WTC11 (cell line): ENCODE data around the gene SF3B1. TPM values are rescaled to one million over a fixed set of nuclear protein-coding genes. Genes with fewer than 3 reads are reported as not detected.

ENCODE experiments used
- ATAC-seq: fragments of 200-7000 bp; cut with Tn5 transposase; 2 replicates; pipeline ENCODE4 v1.10.0; 2021; ENCODE audit warnings: mild to moderate bottlenecking, moderate library complexity
- CTCF ChIA-PET: fragments of 300-600 bp; sonication (Branson Sonifier 250); formaldehyde crosslinking; loops from one replicate; lab custom pipeline; 2021; ENCODE audit warnings: antibody characterized with exemption; lab: Charles Lee
- POLR2A ChIA-PET: fragments of 350-600 bp; sonication (Branson Sonifier 250); formaldehyde crosslinking; loops from one replicate; lab custom pipeline; 2021; ENCODE audit warnings: antibody characterized with exemption; lab: Charles Lee
- DNase-seq: peaks from one replicate; pipeline ENCODE4 v3.0.0; 2021; ENCODE audit warnings: low spot score
- H3K27ac Mint-ChIP-seq: 2 replicates; pipeline ENCODE4 v1.8.0; 2021; ENCODE audit warnings: mixed read lengths
- H3K27me3 Mint-ChIP-seq: 2 replicates; pipeline ENCODE4 v1.8.0; 2021; ENCODE audit warnings: low read depth, mild to moderate bottlenecking, moderate library complexity, mixed read lengths
- H3K36me3 Mint-ChIP-seq: 2 replicates; pipeline ENCODE4 v1.8.0; 2021; ENCODE audit warnings: mixed read lengths
- H3K4me1 Mint-ChIP-seq: 2 replicates; pipeline ENCODE4 v1.8.0; 2022; ENCODE audit warnings: mixed read lengths
- H3K4me3 Mint-ChIP-seq: 2 replicates; pipeline ENCODE4 v1.8.0; 2021; ENCODE audit warnings: mild to moderate bottlenecking, moderate library complexity, mixed read lengths
- H3K9me3 Mint-ChIP-seq: 2 replicates; pipeline ENCODE4 v1.8.0; 2021; ENCODE audit warnings: mixed read lengths
- ATF1 ChIP-seq: sonication (generic); formaldehyde crosslinking; IDR thresholded peaks from 2 replicates; pipeline ENCODE4 v1.8.1; 2023; ENCODE audit warnings: mild to moderate bottlenecking, moderate library complexity, missing genetic modification reagents
- CREB1 ChIP-seq: sonication (generic); formaldehyde crosslinking; IDR thresholded peaks from 2 replicates; pipeline ENCODE4 v1.8.0; 2023; ENCODE audit warnings: mild to moderate bottlenecking, missing genetic modification reagents
- CREM ChIP-seq: sonication (generic); formaldehyde crosslinking; IDR thresholded peaks from 2 replicates; pipeline ENCODE4 v1.8.1; 2022; ENCODE audit warnings: mild to moderate bottlenecking, missing genetic modification reagents, moderate library complexity
- E2F4 ChIP-seq: sonication (generic); formaldehyde crosslinking; IDR thresholded peaks from 2 replicates; pipeline ENCODE4 v1.8.1; 2022; ENCODE audit warnings: low read depth, mild to moderate bottlenecking, moderate library complexity, missing genetic modification reagents, borderline replicate concordance
- ETV6 ChIP-seq: sonication (generic); formaldehyde crosslinking; IDR thresholded peaks from 2 replicates; pipeline ENCODE4 v1.8.1; 2022; ENCODE audit warnings: mild to moderate bottlenecking, missing genetic modification reagents
- GABPB1 ChIP-seq: sonication (generic); formaldehyde crosslinking; IDR thresholded peaks from 2 replicates; pipeline ENCODE4 v1.8.1; 2023; ENCODE audit warnings: mild to moderate bottlenecking, missing genetic modification reagents
- GRHL2 ChIP-seq: fragments of 250-450 bp; sonication (Bioruptor Pico); IDR thresholded peaks from 2 replicates; pipeline ENCODE4 v1.8.0; 2022; ENCODE audit warnings: mild to moderate bottlenecking, moderate library complexity; ENCODE audit not compliant: insufficient replicate concordance, severe bottlenecking
- GTF2I ChIP-seq: fragments of 250-450 bp; sonication (Bioruptor Pico); conservative IDR thresholded peaks from 2 replicates; pipeline ENCODE4 v1.4.0; 2021; ENCODE audit warnings: mild to moderate bottlenecking
- HMGA2 ChIP-seq: fragments of 250-450 bp; sonication (Bioruptor Pico); IDR thresholded peaks from 2 replicates; pipeline ENCODE4 v1.4.0; 2021; ENCODE audit warnings: mild to moderate bottlenecking, moderate library complexity
- HMGXB4 ChIP-seq: sonication (generic); formaldehyde crosslinking; IDR thresholded peaks from 2 replicates; pipeline ENCODE4 v1.8.1; 2023; ENCODE audit warnings: mild to moderate bottlenecking, moderate library complexity, missing genetic modification reagents
- IRF1 ChIP-seq: sonication (generic); formaldehyde crosslinking; IDR thresholded peaks from 2 replicates; pipeline ENCODE4 v1.8.0; 2023; ENCODE audit warnings: missing genetic modification reagents
- IRF2 ChIP-seq: sonication (generic); formaldehyde crosslinking; IDR thresholded peaks from 2 replicates; pipeline ENCODE4 v1.8.0; 2022; ENCODE audit warnings: low read depth, missing genetic modification reagents, borderline replicate concordance
- NR1H2 ChIP-seq: sonication (generic); formaldehyde crosslinking; IDR thresholded peaks from 2 replicates; pipeline ENCODE4 v1.9.0; 2021; ENCODE audit warnings: mild to moderate bottlenecking, moderate library complexity, missing genetic modification reagents
- NR3C1 ChIP-seq: sonication (generic); formaldehyde crosslinking; conservative IDR thresholded peaks from 2 replicates; pipeline ENCODE4 v1.8.1; 2023; ENCODE audit warnings: low read depth, mild to moderate bottlenecking, missing genetic modification reagents
- OVOL2 ChIP-seq: fragments of 250-450 bp; sonication (Bioruptor Pico); IDR thresholded peaks from 2 replicates; pipeline ENCODE4 v1.9.0; 2021; ENCODE audit warnings: mild to moderate bottlenecking, borderline replicate concordance
- SOX15 ChIP-seq: fragments of 250-450 bp; sonication (Bioruptor Pico); IDR thresholded peaks from 2 replicates; pipeline ENCODE4 v1.9.0; 2021; ENCODE audit warnings: mild to moderate bottlenecking
- USF1 ChIP-seq: sonication (generic); formaldehyde crosslinking; IDR thresholded peaks from 2 replicates; pipeline ENCODE4 v1.8.0; 2022; ENCODE audit warnings: mild to moderate bottlenecking, missing genetic modification reagents
- ZBTB21 ChIP-seq: sonication (generic); formaldehyde crosslinking; IDR thresholded peaks from 2 replicates; pipeline ENCODE4 v1.8.1; 2023; ENCODE audit warnings: mild to moderate bottlenecking, missing genetic modification reagents, borderline replicate concordance
- ZMAT4 ChIP-seq: fragments of 250-450 bp; sonication (Bioruptor Pico); IDR thresholded peaks from 2 replicates; pipeline ENCODE4 v1.9.0; 2021; ENCODE audit warnings: mild to moderate bottlenecking
- ZNF121 ChIP-seq: sonication (generic); formaldehyde crosslinking; IDR thresholded peaks from 2 replicates; pipeline ENCODE4 v1.8.0; 2023; ENCODE audit warnings: missing genetic modification reagents
- ZNF416 ChIP-seq: fragments of 250-450 bp; sonication (Bioruptor Pico); IDR thresholded peaks from 2 replicates; pipeline ENCODE4 v1.9.0; 2021; ENCODE audit warnings: mild to moderate bottlenecking, inconsistent platforms
- ZNF512 ChIP-seq: sonication (generic); formaldehyde crosslinking; IDR thresholded peaks from 2 replicates; pipeline ENCODE4 v1.8.1; 2022; ENCODE audit warnings: missing genetic modification reagents, borderline replicate concordance
- total RNA-seq: library from RNA; stranded (reverse); gene quantifications from 3 replicates; pipeline ENCODE4 v1.2.3, GENCODE V29; 2021
- TF ChIP-seq, protein P1 (sequence below): sonication (generic); formaldehyde crosslinking; IDR thresholded peaks from 2 replicates; pipeline ENCODE4 v1.8.0; 2022; ENCODE audit warnings: mild to moderate bottlenecking, missing genetic modification reagents
- TF ChIP-seq, protein P2 (sequence below): sonication (generic); formaldehyde crosslinking; conservative IDR thresholded peaks from 2 replicates; pipeline ENCODE4 v1.8.1; 2022; ENCODE audit warnings: mild to moderate bottlenecking, missing genetic modification reagents
- TF ChIP-seq, protein P3 (sequence below): sonication (generic); formaldehyde crosslinking; IDR thresholded peaks from 2 replicates; pipeline ENCODE4 v1.8.1; 2023; ENCODE audit warnings: mild to moderate bottlenecking, missing genetic modification reagents, borderline replicate concordance

Gene SF3B1
- total RNA-seq, 1 experiment from 2014 or later, result 321 TPM

DNA sequence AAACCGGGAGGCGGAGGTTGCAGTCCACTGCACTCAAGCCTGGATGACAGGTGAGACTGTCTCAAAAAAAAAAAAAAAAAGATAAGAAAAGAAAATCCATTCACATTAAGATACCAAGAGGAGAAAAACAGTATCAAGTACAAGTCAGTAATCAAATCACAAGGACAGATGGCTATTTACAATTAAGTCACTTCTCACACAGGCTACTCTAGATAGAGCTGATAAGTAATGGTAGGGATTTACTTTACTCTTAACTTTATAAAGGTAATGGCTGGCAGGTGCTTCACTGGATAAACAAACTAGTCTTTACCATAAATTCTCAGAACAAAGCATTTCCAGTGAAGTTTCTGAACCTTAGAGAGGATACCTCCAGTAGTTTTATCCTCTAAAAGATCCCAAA, 11.5 kb downstream of the SF3B1 start (continued):
- TF ChIP-seq, protein P1, sequence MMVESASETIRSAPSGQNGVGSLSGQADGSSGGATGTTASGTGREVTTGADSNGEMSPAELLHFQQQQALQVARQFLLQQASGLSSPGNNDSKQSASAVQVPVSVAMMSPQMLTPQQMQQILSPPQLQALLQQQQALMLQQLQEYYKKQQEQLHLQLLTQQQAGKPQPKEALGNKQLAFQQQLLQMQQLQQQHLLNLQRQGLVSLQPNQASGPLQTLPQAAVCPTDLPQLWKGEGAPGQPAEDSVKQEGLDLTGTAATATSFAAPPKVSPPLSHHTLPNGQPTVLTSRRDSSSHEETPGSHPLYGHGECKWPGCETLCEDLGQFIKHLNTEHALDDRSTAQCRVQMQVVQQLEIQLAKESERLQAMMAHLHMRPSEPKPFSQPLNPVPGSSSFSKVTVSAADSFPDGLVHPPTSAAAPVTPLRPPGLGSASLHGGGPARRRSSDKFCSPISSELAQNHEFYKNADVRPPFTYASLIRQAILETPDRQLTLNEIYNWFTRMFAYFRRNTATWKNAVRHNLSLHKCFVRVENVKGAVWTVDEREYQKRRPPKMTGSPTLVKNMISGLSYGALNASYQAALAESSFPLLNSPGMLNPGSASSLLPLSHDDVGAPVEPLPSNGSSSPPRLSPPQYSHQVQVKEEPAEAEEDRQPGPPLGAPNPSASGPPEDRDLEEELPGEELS, result no peak
- TF ChIP-seq, protein P2, sequence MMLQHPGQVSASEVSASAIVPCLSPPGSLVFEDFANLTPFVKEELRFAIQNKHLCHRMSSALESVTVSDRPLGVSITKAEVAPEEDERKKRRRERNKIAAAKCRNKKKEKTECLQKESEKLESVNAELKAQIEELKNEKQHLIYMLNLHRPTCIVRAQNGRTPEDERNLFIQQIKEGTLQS (CRISPR knock-in tag), result no peak
- TF ChIP-seq NR1H2 (no peak), OVOL2 (CRISPR knock-in tag) (no peak), SOX15 (CRISPR knock-in tag) (no peak), ATF1 (CRISPR knock-in tag) (no peak), GRHL2 (CRISPR knock-in tag) (no peak), ZNF121 (CRISPR knock-in tag) (no peak)

DNA sequence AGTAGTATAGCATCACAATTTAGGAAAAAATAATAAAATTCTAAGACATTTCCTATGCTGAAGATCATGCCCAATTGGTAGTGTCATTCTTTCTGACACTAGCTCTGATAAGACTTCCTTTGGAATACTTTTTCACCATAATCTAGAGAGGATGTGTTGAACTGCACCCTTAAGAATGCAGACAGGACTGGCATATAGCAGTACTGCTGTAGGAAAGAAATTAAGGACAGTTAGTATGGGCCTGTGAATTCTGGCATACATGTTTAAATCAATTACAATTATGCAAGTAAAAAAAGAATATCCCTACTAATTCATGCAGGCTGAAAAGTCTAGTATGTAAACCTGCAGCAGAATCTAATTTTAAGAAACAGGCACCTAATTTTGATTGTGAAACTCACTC, 15.4 kb downstream of the SF3B1 start:
- ChIA-PET CTCF (no interaction called here), POLR2A (no interaction called here)
- Mint-ChIP-seq H3K4me1 (no peaks in the 10 kb centered on the region), H3K27me3 (no peaks in the 10 kb centered on the region), H3K9me3 (no peaks in the 10 kb centered on the region), H3K27ac (no peak overlapping the region), H3K4me3 (no peak overlapping the region), H3K36me3 (peaks cover 64% of the 10 kb centered on the region)
- ATAC-seq (no peak), DNase-seq (no peak)
- TF ChIP-seq GTF2I (CRISPR knock-in tag), result no peak
- no peak for TF ChIP-seq ZNF512 (CRISPR knock-in tag)
- no peak for TF ChIP-seq E2F4 (CRISPR knock-in tag)
- no peak for TF ChIP-seq ZNF416 (CRISPR knock-in tag)
- no peak for TF ChIP-seq CREM
- no peak for TF ChIP-seq HMGXB4 (CRISPR knock-in tag)
- no peak for TF ChIP-seq ZMAT4 (CRISPR knock-in tag)
- TF ChIP-seq HMGA2 (CRISPR knock-in tag), result no peak
- TF ChIP-seq CREB1 (CRISPR knock-in tag), result no peak
- no peak for TF ChIP-seq GABPB1 (CRISPR knock-in tag)
- no peak for TF ChIP-seq ETV6 (CRISPR knock-in tag)
- TF ChIP-seq USF1, result no peak
- TF ChIP-seq GRHL2 (CRISPR knock-in tag), result no peak
- no peak for TF ChIP-seq IRF1 (CRISPR knock-in tag)
- no peak for TF ChIP-seq IRF2 (CRISPR knock-in tag)
- no peak for TF ChIP-seq ZBTB21 (CRISPR knock-in tag)
- TF ChIP-seq, protein P3, sequence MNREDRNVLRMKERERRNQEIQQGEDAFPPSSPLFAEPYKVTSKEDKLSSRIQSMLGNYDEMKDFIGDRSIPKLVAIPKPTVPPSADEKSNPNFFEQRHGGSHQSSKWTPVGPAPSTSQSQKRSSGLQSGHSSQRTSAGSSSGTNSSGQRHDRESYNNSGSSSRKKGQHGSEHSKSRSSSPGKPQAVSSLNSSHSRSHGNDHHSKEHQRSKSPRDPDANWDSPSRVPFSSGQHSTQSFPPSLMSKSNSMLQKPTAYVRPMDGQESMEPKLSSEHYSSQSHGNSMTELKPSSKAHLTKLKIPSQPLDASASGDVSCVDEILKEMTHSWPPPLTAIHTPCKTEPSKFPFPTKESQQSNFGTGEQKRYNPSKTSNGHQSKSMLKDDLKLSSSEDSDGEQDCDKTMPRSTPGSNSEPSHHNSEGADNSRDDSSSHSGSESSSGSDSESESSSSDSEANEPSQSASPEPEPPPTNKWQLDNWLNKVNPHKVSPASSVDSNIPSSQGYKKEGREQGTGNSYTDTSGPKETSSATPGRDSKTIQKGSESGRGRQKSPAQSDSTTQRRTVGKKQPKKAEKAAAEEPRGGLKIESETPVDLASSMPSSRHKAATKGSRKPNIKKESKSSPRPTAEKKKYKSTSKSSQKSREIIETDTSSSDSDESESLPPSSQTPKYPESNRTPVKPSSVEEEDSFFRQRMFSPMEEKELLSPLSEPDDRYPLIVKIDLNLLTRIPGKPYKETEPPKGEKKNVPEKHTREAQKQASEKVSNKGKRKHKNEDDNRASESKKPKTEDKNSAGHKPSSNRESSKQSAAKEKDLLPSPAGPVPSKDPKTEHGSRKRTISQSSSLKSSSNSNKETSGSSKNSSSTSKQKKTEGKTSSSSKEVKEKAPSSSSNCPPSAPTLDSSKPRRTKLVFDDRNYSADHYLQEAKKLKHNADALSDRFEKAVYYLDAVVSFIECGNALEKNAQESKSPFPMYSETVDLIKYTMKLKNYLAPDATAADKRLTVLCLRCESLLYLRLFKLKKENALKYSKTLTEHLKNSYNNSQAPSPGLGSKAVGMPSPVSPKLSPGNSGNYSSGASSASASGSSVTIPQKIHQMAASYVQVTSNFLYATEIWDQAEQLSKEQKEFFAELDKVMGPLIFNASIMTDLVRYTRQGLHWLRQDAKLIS (CRISPR knock-in tag), result no peak
- no peak for TF ChIP-seq NR3C1 (CRISPR knock-in tag)
